Measurements from ENCODE around the gene ZNF582. TPM values are rescaled to one million over a fixed set of nuclear protein-coding genes. Genes with fewer than 3 reads are reported as not detected.
A peak's percentile ranks its signal among the peaks of the same experiment; 100 is the strongest.

ZNF582 gene
- total RNA-seq, 1 donor from 2014 or later = 4.2 TPM

GRCh38 chr19:56333506-56333905 lies 59.8 kb downstream of the ZNF582 start:
- H3K9me3 Mint-ChIP-seq = peaks cover 8% of the 10 kb centered on the region
- peak; percentile 85 for TF ChIP-seq CTCF (conservative IDR thresholded peaks at IDR 0.05)
- H3K27ac Mint-ChIP-seq (ENCODE audit: unreplicated experiment) = no peak overlapping the region
- peaks cover 3% of the 10 kb centered on the region for H3K36me3 Mint-ChIP-seq (ENCODE audit: low read depth)
- peak; percentile 32 for DNase-seq (ENCODE audit: low read depth, low spot score)
- H3K27me3 Mint-ChIP-seq (ENCODE audit: low read depth) = peaks cover 13% of the 10 kb centered on the region
- no peaks in the 10 kb centered on the region for H3K4me1 Mint-ChIP-seq
- no peak overlapping the region for H3K4me3 Mint-ChIP-seq

Other genes with a start within 250 kb of the ZNF582 start
- gene GALP, start 217.5 kb downstream of the ZNF582 start, total RNA-seq = 0.37 TPM in 1 of 2 replicates, not detected in the other
- not detected in 2 replicates for gene ZSCAN5B, start 195.8 kb downstream of the ZNF582 start, total RNA-seq
- gene ZSCAN5C, start 191.3 kb downstream of the ZNF582 start, total RNA-seq = not detected in 2 replicates
- not detected in 2 replicates for gene EDDM13, start 120.8 kb downstream of the ZNF582 start, total RNA-seq
- 11.6 and 14.7 TPM in 2 replicates for gene ZSCAN5A, start 78.7 kb downstream of the ZNF582 start, total RNA-seq
- 9.2 and 9.8 TPM in 2 replicates for gene ZNF583, start 10.8 kb upstream of the ZNF582 start, total RNA-seq
- not detected in 2 replicates for gene ZNF667, start 83.8 kb upstream of the ZNF582 start, total RNA-seq
- not detected in 2 replicates for gene ZNF471, start 114.3 kb upstream of the ZNF582 start, total RNA-seq
- gene ZFP28, start 145.4 kb upstream of the ZNF582 start, total RNA-seq = 7.4 and 8.0 TPM in 2 replicates
- gene ZNF470, start 173.9 kb upstream of the ZNF582 start, total RNA-seq = 8.4 and 9.1 TPM in 2 replicates
- gene ZNF71, start 201.8 kb upstream of the ZNF582 start, total RNA-seq = 21.7 TPM in 2 replicates
- 0.89 and 1.3 TPM in 2 replicates for gene SMIM17, start 249.6 kb upstream of the ZNF582 start, total RNA-seq

Measured in neural crest cell (in vitro differentiated cells).